Endothelial cell of umbilical vein (primary cell): ENCODE measurements around the gene ENC1. TPM values are rescaled to one million over a fixed set of nuclear protein-coding genes. Genes with fewer than 3 reads are reported as not detected.

Experiments
- BruUV-seq: library from RNA; stranded (reverse); fragments of 400-500 nt; replicated peaks from 2 replicates; lab custom pipeline; 2021; lab: Mats Ljungman, UMichigan
- CTCF ChIA-PET: fragments of 300-600, 350-600 bp; sonication (Branson Sonifier 250); formaldehyde crosslinking; loops from one replicate; lab custom pipeline; 2021; ENCODE audit warnings: antibody characterized with exemption, inconsistent platforms; lab: Charles Lee
- POLR2A ChIA-PET: fragments of 300-600, 350-600 bp; sonication (Branson Sonifier 250); formaldehyde crosslinking; loops from one replicate; lab custom pipeline; 2021; ENCODE audit warnings: antibody characterized with exemption, inconsistent platforms; lab: Charles Lee
- DNase-seq: peaks from one replicate; pipeline ENCODE4 v3.0.0-alpha.2; 2011; ENCODE audit warnings: low read depth, low spot score
- FAIRE-seq: peaks from 2 replicates; lab custom pipeline; 2011; peaks lifted over from hg19 to GRCh38; lab: Jason Lieb, UNC
- H2AFZ ChIP-seq: 2 replicates; pipeline ENCODE4 v1.6.0; 2012; ENCODE audit warnings: low read depth, low read length, control low read depth, inconsistent platforms
- H3K27ac ChIP-seq: 2 replicates; pipeline ENCODE4 v1.5.1; 2011; ENCODE audit warnings: low read depth, mild to moderate bottlenecking, control low read depth, low read length, moderate library complexity; ENCODE audit not compliant: insufficient read depth
- H3K27me3 ChIP-seq, 2 experiments: 2 replicates each; pipeline versions ENCODE4 v1.6.0 to v1.6.1; 2011; ENCODE audit warnings: low read length in 2 of 2, mixed read lengths in 1 of 2; ENCODE audit not compliant: control insufficient read depth in 2 of 2, insufficient read depth in 2 of 2
- H3K36me3 ChIP-seq, 2 experiments: 2 replicates in 1 of 2; 3 replicates in 1 of 2; pipeline ENCODE4 v1.5.1; 2011; ENCODE audit warnings: low read length in 2 of 2, mild to moderate bottlenecking in 1 of 2, moderate library complexity in 1 of 2; ENCODE audit not compliant: control insufficient read depth in 2 of 2, insufficient read depth in 2 of 2; ENCODE audit errors: extremely low read depth in 1 of 2
- H3K4me1 ChIP-seq: 3 replicates; pipeline ENCODE4 v1.5.1; 2011; ENCODE audit warnings: mild to moderate bottlenecking, low read length; ENCODE audit not compliant: control insufficient read depth, insufficient read depth; ENCODE audit errors: extremely low read depth
- H3K4me2 ChIP-seq: 2 replicates; pipeline ENCODE4 v1.6.1; 2011; ENCODE audit warnings: low read length, control low read depth, mixed read lengths; ENCODE audit not compliant: insufficient read depth
- H3K4me3 ChIP-seq, 3 experiments: fragments of 200-600 bp in 1 of 3; sonication (generic), shearing (Covaris generic) in 1 of 3; replicated peaks in 1 of 3; 2 replicates each; pipeline ENCODE4 v1.5.1; 2011 to 2016; ENCODE audit warnings: control low read depth in 3 of 3, low read length in 3 of 3, mild to moderate bottlenecking in 2 of 3, inconsistent platforms in 1 of 3, low read depth in 1 of 3, moderate library complexity in 1 of 3; ENCODE audit not compliant: insufficient read depth in 1 of 3
- H3K79me2 ChIP-seq: 2 replicates; pipeline ENCODE4 v1.6.0; 2012; ENCODE audit warnings: low read length, inconsistent platforms; ENCODE audit not compliant: control insufficient read depth, insufficient read depth
- H3K9ac ChIP-seq: replicated peaks from 2 replicates; pipeline ENCODE3; 2011; ENCODE audit warnings: low read length, control low read depth; ENCODE audit not compliant: insufficient read depth; ENCODE audit errors: extremely low read depth
- H3K9me1 ChIP-seq: replicated peaks from 3 replicates; pipeline ENCODE4 v1.6.0; 2011; ENCODE audit warnings: mild to moderate bottlenecking, low read length; ENCODE audit not compliant: control insufficient read depth, insufficient read depth; ENCODE audit errors: extremely low read depth
- H3K9me3 ChIP-seq: replicated peaks from 2 replicates; pipeline ENCODE4 v1.5.1; 2012; ENCODE audit warnings: low read length, inconsistent platforms; ENCODE audit not compliant: control insufficient read depth, insufficient read depth
- H4K20me1 ChIP-seq: replicated peaks from 2 replicates; pipeline ENCODE3; 2011; ENCODE audit warnings: mild to moderate bottlenecking, low read length; ENCODE audit not compliant: control insufficient read depth, insufficient read depth; ENCODE audit errors: extremely low read depth
- CTCF ChIP-seq, 2 donors: IDR thresholded peaks; 1 replicate in 1 of 2; 2 replicates in 1 of 2; pipeline ENCODE4 v1.5.1; 2011; ENCODE audit warnings: low read length in 2 of 2, mild to moderate bottlenecking in 2 of 2, moderate library complexity in 2 of 2, control low read depth in 1 of 2, inconsistent platforms in 1 of 2, low read depth in 1 of 2; ENCODE audit not compliant: insufficient read depth in 1 of 2; ENCODE audit errors: extremely low read depth in 1 of 2
- EZH2 ChIP-seq: IDR thresholded peaks from 2 replicates; pipeline ENCODE4 v1.6.1; 2012; ENCODE audit warnings: borderline replicate concordance, low read depth, mild to moderate bottlenecking, moderate library complexity, low read length, inconsistent platforms; ENCODE audit not compliant: severe bottlenecking
- FOS ChIP-seq: IDR thresholded peaks from 2 replicates; pipeline ENCODE4 v1.6.1; 2011; ENCODE audit warnings: mild to moderate bottlenecking, low read length, moderate library complexity, borderline replicate concordance; ENCODE audit not compliant: insufficient read depth
- GATA2 ChIP-seq: IDR thresholded peaks from 2 replicates; pipeline ENCODE4 v1.7.0; 2011; ENCODE audit warnings: low read depth, mild to moderate bottlenecking, moderate library complexity, mixed read lengths, low read length; ENCODE audit not compliant: insufficient read length, insufficient read depth
- JUN ChIP-seq: IDR thresholded peaks from 2 replicates; pipeline ENCODE4 v1.6.1; 2011; ENCODE audit warnings: borderline replicate concordance, low read depth; ENCODE audit not compliant: insufficient read length, insufficient read depth
- MAX ChIP-seq: IDR thresholded peaks from 2 replicates; pipeline ENCODE4 v1.6.1; 2011; ENCODE audit not compliant: insufficient read depth, insufficient read length
- MYC ChIP-seq: IDR thresholded peaks from one replicate; pipeline ENCODE4 v1.6.1; 2011; ENCODE audit warnings: mild to moderate bottlenecking, low read depth, low read length
- POLR2A ChIP-seq: IDR thresholded peaks from 2 replicates; pipeline ENCODE4 v1.6.1; 2012; ENCODE audit warnings: low read depth, mild to moderate bottlenecking, control low read depth, low read length
- POLR2AphosphoS5 ChIP-seq: IDR thresholded peaks from 2 replicates; pipeline ENCODE4 v1.6.1; 2012; ENCODE audit warnings: low read depth, mild to moderate bottlenecking, control low read depth, low read length, moderate library complexity; ENCODE audit not compliant: insufficient read depth
- dilution Hi-C: fragments of 300-500 bp; cut with MboI; formaldehyde crosslinking; loops from one replicate; pipeline ENCODE4 v1.15.0; 2019; ENCODE audit warnings: low sequenced_read_pairs; ENCODE audit not compliant: extremely low pct_ligation_motif_present
- intact Hi-C: fragments of 100-400 bp; cut with micrococcal nuclease; formaldehyde crosslinking; loops from one replicate; pipeline ENCODE4 v1.10.0; 2022
- polyA plus RNA-seq, 4 experiments: library from polyadenylated mRNA; depleted of rRNA in 3 of 4; stranded (reverse) in 3 of 4; unstranded in 1 of 4; fragments of >200 nt; gene quantifications; 2 replicates each; pipeline versions ENCODE4 v1.2.1 to v1.2.3, GENCODE V29; 2011 to 2012; ENCODE audit warnings: missing spikeins in 1 of 4
- total RNA-seq: library from RNA; stranded (reverse); gene quantifications from 2 replicates; pipeline ENCODE4 v1.2.3, GENCODE V29; 2021

ENC1 gene
- total and polyA plus RNA-seq, 2 donors (not counting 3 experiments of a cell fraction or from before 2014, with no cell fraction given) = 42.2 to 53.3 TPM

DNA sequence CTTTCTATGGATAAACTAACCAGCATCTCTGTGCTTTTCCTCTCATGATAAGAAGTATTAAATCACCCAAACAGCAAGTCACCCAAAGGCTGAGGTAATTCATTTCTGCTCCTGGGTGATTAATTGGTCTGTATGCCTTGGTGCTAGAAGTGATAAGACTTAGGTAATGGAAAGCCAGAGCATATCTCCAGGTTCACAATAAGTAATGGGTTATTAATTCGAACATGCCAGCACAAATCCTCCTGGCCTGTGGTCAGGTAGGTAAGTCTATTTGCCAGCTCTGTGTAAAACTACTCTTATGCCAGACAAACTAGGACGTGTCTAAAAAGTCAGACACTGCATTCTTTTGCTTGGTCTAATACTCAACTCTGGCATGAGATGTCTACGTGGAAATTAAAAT, 11.2 kb upstream of the ENC1 start:
- dilution Hi-C loops (no loop called here), intact Hi-C loops (no loop called here)
- no peak overlapping the region for H2AFZ ChIP-seq
- no TSS peak for BruUV-seq
- no peak overlapping the region for H3K27ac ChIP-seq
- H3K9me3 ChIP-seq = no peaks in the 10 kb centered on the region
- ChIA-PET CTCF (no interaction called here), POLR2A (no interaction called here)
- H3K36me3 ChIP-seq = no peaks in the 10 kb centered on the region
- H3K4me1 ChIP-seq = no peaks in the 10 kb centered on the region
- no peak overlapping the region for H3K4me3 ChIP-seq
- TF ChIP-seq GATA2 (no peak), POLR2A (no peak), JUN (no peak), EZH2 (no peak), POLR2AphosphoS5 (no peak), MYC (no peak), FOS (no peak), MAX (no peak), CTCF (IDR thresholded peaks at IDR 0.05; ENCODE audit: extremely low read depth in 1 of 2, insufficient read depth in 1 of 2, low read depth in 1 of 2, low read length in 2 of 2) (no peak)
- no peaks in the 10 kb centered on the region for H4K20me1 ChIP-seq
- no peak overlapping the region for H3K4me2 ChIP-seq
- H3K27me3 ChIP-seq = no peaks in the 10 kb centered on the region
- no peaks in the 10 kb centered on the region for H3K79me2 ChIP-seq
- FAIRE-seq (no peak), DNase-seq (no peak)
- H3K9ac ChIP-seq = no peak overlapping the region
- no peaks in the 10 kb centered on the region for H3K9me1 ChIP-seq
